Prostate gland (tissue), 2 donors: ENCODE measurements around the gene PARP9. TPM values are rescaled to one million over a fixed set of nuclear protein-coding genes. Genes with fewer than 3 reads are reported as not detected.

Source experiments
- DNase-seq: peaks from one replicate; pipeline ENCODE4 v3.0.0-alpha.2; 2019; ENCODE audit warnings: low spot score
- H3K27ac ChIP-seq, 2 donors: fragments of 200-600 bp; sonication (generic); 2 replicates each; pipeline ENCODE4 v1.5.1; 2017 to 2019
- H3K27me3 ChIP-seq: fragments of 200-600 bp; sonication (generic); replicated peaks from 2 replicates; pipeline ENCODE4 v1.5.1; 2019; ENCODE audit not compliant: insufficient read depth
- H3K36me3 ChIP-seq, 2 donors: fragments of 200-600 bp; sonication (generic); 1 replicate in 1 of 2; 2 replicates in 1 of 2; pipeline versions ENCODE4 v1.5.1 to v1.8.1; 2017 to 2019
- H3K4me1 ChIP-seq: fragments of 200-600 bp; sonication (generic); replicated peaks from 2 replicates; pipeline ENCODE4 v1.5.1; 2019
- H3K4me3 ChIP-seq, 2 donors: fragments of 200-600 bp; sonication (generic); 2 replicates each; pipeline ENCODE4 v1.5.1; 2017 to 2019
- H3K9me3 ChIP-seq: fragments of 200-600 bp; sonication (generic); 2 replicates; pipeline ENCODE4 v1.5.1; 2017
- CTCF ChIP-seq, 4 experiments: fragments of 200-600 bp in 2 of 4; fragments of 450-650 bp in 2 of 4; sonication (generic) in 2 of 4; IDR thresholded peaks; 1 replicate in 3 of 4; 2 replicates in 1 of 4; pipeline ENCODE4 v1.5.1; 2016 to 2019; ENCODE audit warnings: antibody characterized with exemption in 4 of 4, mild to moderate bottlenecking in 2 of 4, moderate library complexity in 2 of 4
- POLR2A ChIP-seq: fragments of 450-650 bp; IDR thresholded peaks from one replicate; pipeline ENCODE4 v1.6.1; 2016; ENCODE audit warnings: antibody characterized with exemption, mild to moderate bottlenecking
- POLR2AphosphoS5 ChIP-seq: sonication (generic); formaldehyde crosslinking; IDR thresholded peaks from one replicate; pipeline ENCODE4 v1.6.1; 2017; ENCODE audit warnings: antibody characterized with exemption
- WGBS: methylation state at CpG from one replicate; pipeline ENCODE4 v1.1.5; 2018; 5-methylcytosine and 5-hydroxymethylcytosine counted together
- intact Hi-C: fragments of 100-400 bp; cut with DNase I; formaldehyde crosslinking; loops from one replicate; pipeline ENCODE4 v1.14.2; 2022
- total RNA-seq, 2 donors: library from RNA; depleted of rRNA; stranded (reverse); fragments of >200 nt; gene quantifications; one replicate each; pipeline ENCODE4 v1.1.0, GENCODE V29; 2016

Gene PARP9
- total RNA-seq, 2 donors from 2014 or later: 30.4 to 41.7 TPM

- no peaks in the 10 kb centered on the region for H3K36me3 ChIP-seq
- no peak for TF ChIP-seq POLR2A
- TF ChIP-seq CTCF (IDR thresholded peaks at IDR 0.05): no peak
- TF ChIP-seq POLR2AphosphoS5: no peak
- no peaks in the 10 kb centered on the region for H3K27me3 ChIP-seq
- no peak for DNase-seq
- WGBS: 97% methylated on average over 1 of the region's 1 CpG
- H3K4me1 ChIP-seq: no peaks in the 10 kb centered on the region
- H3K9me3 ChIP-seq: no peaks in the 10 kb centered on the region
- no peak overlapping the region for H3K27ac ChIP-seq
- H3K4me3 ChIP-seq: no peak overlapping the region
- intact Hi-C loops: no loop called here
Measured at GRCh38 chr3:122582390-122582789, 18.3 kb upstream of the PARP9 start.

- Histone ChIP-seq H3K27ac (no peak overlapping the region), H3K36me3 (no peaks in the 10 kb centered on the region), H3K4me3 (no peak overlapping the region), H3K4me1 (no peaks in the 10 kb centered on the region), H3K9me3 (no peaks in the 10 kb centered on the region), H3K27me3 (no peaks in the 10 kb centered on the region)
- no peak for DNase-seq
- no peak for TF ChIP-seq CTCF (IDR thresholded peaks at IDR 0.05)
- TF ChIP-seq POLR2AphosphoS5: no peak
- TF ChIP-seq POLR2A: no peak
- WGBS: 93% methylated on average over 2 of the region's 2 CpGs
- intact Hi-C loops: no loop called here
Measured at GRCh38 chr3:122581622-122582021, 17.5 kb upstream of the PARP9 start.

DNA sequence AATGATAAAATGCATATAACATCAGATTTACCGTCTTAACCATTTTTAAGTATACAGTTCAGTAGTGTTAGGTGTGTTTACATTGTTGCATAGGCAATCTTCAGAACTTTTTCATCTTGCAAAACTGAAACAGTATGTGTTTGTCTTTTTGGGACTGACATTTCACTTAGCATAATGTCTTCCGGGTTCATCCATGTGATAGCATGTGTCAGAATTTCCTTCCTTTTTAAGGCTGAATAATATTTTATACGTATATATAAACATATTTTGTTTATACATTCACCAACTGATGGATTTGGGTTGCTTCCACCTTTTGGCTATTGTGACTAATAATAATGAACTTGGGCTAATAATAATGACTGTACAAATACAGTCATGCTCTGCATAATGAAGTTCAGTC is 16.4 kb upstream of the PARP9 start:
- Histone ChIP-seq H3K36me3 (no peaks in the 10 kb centered on the region), H3K27ac (no peak overlapping the region), H3K9me3 (no peaks in the 10 kb centered on the region), H3K27me3 (no peaks in the 10 kb centered on the region), H3K4me3 (no peak overlapping the region), H3K4me1 (no peaks in the 10 kb centered on the region)
- DNase-seq: no peak
- no peak for TF ChIP-seq POLR2AphosphoS5
- no peak for TF ChIP-seq CTCF (IDR thresholded peaks at IDR 0.05)
- TF ChIP-seq POLR2A: no peak
- intact Hi-C loops: no loop called here
- WGBS: 69% methylated on average over 3 of the region's 3 CpGs

GRCh38 chr3:122578069-122578740 is 14.1 kb upstream of the PARP9 start:
- no peak overlapping the region for H3K27ac ChIP-seq

More at GRCh38 chr3:122578069-122578740, 14.1 kb upstream of the PARP9 start:
- intact Hi-C loops: no loop called here
- no peak for TF ChIP-seq POLR2AphosphoS5
- no peak for TF ChIP-seq POLR2A
- TF ChIP-seq CTCF (IDR thresholded peaks at IDR 0.05): no peak
- WGBS: 51% methylated on average over 5 of the region's 5 CpGs
- Histone ChIP-seq H3K9me3 (no peaks in the 10 kb centered on the region), H3K36me3 (no peaks in the 10 kb centered on the region), H3K4me3 (peak overlapping the region; percentile 23 to 33), H3K4me1 (no peaks in the 10 kb centered on the region), H3K27me3 (no peaks in the 10 kb centered on the region)
- no peak for DNase-seq
